Upper lobe of left lung (tissue), 4 donors: Measurements from ENCODE around the gene SRGAP3.

Experiments used
- POLR2A ChIP-seq, 4 donors: fragments of 450-650 bp; IDR thresholded peaks; one replicate each; pipeline ENCODE4 v1.5.1; 2016 to 2017; ENCODE audit warnings: antibody characterized with exemption in 4 of 4, mild to moderate bottlenecking in 2 of 4
- TF ChIP-seq, protein P1 (sequence below), 6 experiments: fragments of 450-650 bp in 4 of 6; fragments of 200-600 bp in 2 of 6; sonication (generic) in 2 of 6; IDR thresholded peaks; one replicate each; pipeline ENCODE4 v1.5.1; 2016 to 2019; ENCODE audit warnings: antibody characterized with exemption in 6 of 6

DNA sequence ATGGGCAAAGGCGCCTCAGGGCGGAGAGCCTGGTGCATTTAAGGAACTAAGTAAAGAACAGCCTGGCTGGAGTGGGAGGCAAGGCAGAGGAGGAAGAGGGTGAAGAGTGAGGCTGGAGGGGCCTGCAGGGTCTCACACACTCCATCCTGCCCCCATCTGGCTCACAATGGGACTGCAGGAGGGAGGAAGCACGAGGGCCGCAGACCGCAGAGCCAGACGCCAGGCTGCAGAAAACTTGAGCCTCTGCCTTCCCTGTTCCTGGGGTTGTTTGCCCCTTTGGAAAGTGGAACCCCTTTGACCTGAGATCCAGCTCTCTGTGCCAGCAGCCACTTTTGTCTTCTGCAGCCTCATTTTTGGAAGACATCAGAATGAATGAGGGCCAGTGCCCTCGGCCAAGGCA is 138.0 kb downstream of the SRGAP3 start:
- TF ChIP-seq, protein P1, sequence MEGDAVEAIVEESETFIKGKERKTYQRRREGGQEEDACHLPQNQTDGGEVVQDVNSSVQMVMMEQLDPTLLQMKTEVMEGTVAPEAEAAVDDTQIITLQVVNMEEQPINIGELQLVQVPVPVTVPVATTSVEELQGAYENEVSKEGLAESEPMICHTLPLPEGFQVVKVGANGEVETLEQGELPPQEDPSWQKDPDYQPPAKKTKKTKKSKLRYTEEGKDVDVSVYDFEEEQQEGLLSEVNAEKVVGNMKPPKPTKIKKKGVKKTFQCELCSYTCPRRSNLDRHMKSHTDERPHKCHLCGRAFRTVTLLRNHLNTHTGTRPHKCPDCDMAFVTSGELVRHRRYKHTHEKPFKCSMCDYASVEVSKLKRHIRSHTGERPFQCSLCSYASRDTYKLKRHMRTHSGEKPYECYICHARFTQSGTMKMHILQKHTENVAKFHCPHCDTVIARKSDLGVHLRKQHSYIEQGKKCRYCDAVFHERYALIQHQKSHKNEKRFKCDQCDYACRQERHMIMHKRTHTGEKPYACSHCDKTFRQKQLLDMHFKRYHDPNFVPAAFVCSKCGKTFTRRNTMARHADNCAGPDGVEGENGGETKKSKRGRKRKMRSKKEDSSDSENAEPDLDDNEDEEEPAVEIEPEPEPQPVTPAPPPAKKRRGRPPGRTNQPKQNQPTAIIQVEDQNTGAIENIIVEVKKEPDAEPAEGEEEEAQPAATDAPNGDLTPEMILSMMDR (IDR thresholded peaks at IDR 0.05) = no peak
- TF ChIP-seq POLR2A (IDR thresholded peaks at IDR 0.05) = no peak
